H1 (cell line): ENCODE data around the gene NOTCH2NLA.
"Not testable (repeated sequence)": the region's sequence is repeated elsewhere in the genome, so short reads cannot be mapped to it uniquely, and the experiment has no call there.

Source experiments
- EP300 ChIP-seq, 2 experiments: IDR thresholded peaks; 1 replicate in 1 of 2; 2 replicates in 1 of 2; pipeline ENCODE4 v1.6.1; 2011 to 2012; ENCODE audit warnings: low read depth in 2 of 2, low read length in 2 of 2, mild to moderate bottlenecking in 2 of 2, borderline replicate concordance in 1 of 2, inconsistent platforms in 1 of 2, moderate library complexity in 1 of 2
- KDM1A ChIP-seq: fragments of 200-600, 300-600 bp; sonication (generic); IDR thresholded peaks from 2 replicates; pipeline ENCODE4 v1.7.1; 2016; ENCODE audit warnings: mild to moderate bottlenecking, low read length, borderline replicate concordance
- RAD21 ChIP-seq, 2 experiments: IDR thresholded peaks in 1 of 2; conservative IDR thresholded peaks in 1 of 2; 2 replicates each; pipeline ENCODE4 v1.6.1; 2011; ENCODE audit warnings: low read depth in 2 of 2, low read length in 2 of 2, improper control_type of control experiment in 1 of 2, inconsistent platforms in 1 of 2, mild to moderate bottlenecking in 1 of 2, moderate library complexity in 1 of 2
- RXRA ChIP-seq: IDR thresholded peaks from 2 replicates; pipeline ENCODE4 v1.6.1; 2011; ENCODE audit warnings: low read depth, mild to moderate bottlenecking, low read length, moderate library complexity; ENCODE audit not compliant: insufficient read depth
- SP1 ChIP-seq: IDR thresholded peaks from 2 replicates; pipeline ENCODE4 v1.6.1; 2011; ENCODE audit warnings: low read depth, low read length
- SP4 ChIP-seq: IDR thresholded peaks from 2 replicates; pipeline ENCODE4 v1.6.1; 2012; ENCODE audit warnings: low read length, inconsistent platforms
- SUZ12 ChIP-seq: fragments of 200-600 bp; sonication (generic); IDR thresholded peaks from 2 replicates; pipeline ENCODE4 v1.6.1; 2012; ENCODE audit warnings: mild to moderate bottlenecking, inconsistent platforms, low read length, moderate library complexity, mixed read lengths
- YY1 ChIP-seq: IDR thresholded peaks from 2 replicates; pipeline ENCODE4 v1.6.1; 2011; ENCODE audit warnings: low read depth, mild to moderate bottlenecking, low read length
- TF ChIP-seq, protein P1 (sequence below), 3 experiments: IDR thresholded peaks; 1 replicate in 2 of 3; 2 replicates in 1 of 3; pipeline versions ENCODE4 v1.5.1 to v1.6.1; 2011; ENCODE audit warnings: low read length in 3 of 3, mild to moderate bottlenecking in 3 of 3, inconsistent platforms in 2 of 3, low read depth in 1 of 3, moderate library complexity in 1 of 3; ENCODE audit not compliant: insufficient read depth in 1 of 3; ENCODE audit errors: control extremely low read depth in 1 of 3

GRCh38 chr1:146248643-146249042 lies 19.8 kb upstream of the NOTCH2NLA start:
- not testable (repeated sequence) for TF ChIP-seq SUZ12; EP300 (IDR thresholded peaks at IDR 0.05; ENCODE audit: borderline replicate concordance in 1 of 2, low read depth in 2 of 2, low read length in 2 of 2); KDM1A; YY1; RAD21 (IDR thresholded peaks at IDR 0.05 in 1 of 2, conservative IDR thresholded peaks at IDR 0.05 in 1 of 2; ENCODE audit: low read depth in 2 of 2, low read length in 2 of 2); SP4; SP1; RXRA
- TF ChIP-seq, protein P1, sequence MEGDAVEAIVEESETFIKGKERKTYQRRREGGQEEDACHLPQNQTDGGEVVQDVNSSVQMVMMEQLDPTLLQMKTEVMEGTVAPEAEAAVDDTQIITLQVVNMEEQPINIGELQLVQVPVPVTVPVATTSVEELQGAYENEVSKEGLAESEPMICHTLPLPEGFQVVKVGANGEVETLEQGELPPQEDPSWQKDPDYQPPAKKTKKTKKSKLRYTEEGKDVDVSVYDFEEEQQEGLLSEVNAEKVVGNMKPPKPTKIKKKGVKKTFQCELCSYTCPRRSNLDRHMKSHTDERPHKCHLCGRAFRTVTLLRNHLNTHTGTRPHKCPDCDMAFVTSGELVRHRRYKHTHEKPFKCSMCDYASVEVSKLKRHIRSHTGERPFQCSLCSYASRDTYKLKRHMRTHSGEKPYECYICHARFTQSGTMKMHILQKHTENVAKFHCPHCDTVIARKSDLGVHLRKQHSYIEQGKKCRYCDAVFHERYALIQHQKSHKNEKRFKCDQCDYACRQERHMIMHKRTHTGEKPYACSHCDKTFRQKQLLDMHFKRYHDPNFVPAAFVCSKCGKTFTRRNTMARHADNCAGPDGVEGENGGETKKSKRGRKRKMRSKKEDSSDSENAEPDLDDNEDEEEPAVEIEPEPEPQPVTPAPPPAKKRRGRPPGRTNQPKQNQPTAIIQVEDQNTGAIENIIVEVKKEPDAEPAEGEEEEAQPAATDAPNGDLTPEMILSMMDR (IDR thresholded peaks at IDR 0.05; ENCODE audit: control extremely low read depth in 1 of 3, insufficient read depth in 1 of 3, low read depth in 1 of 3, low read length in 3 of 3), result not testable (repeated sequence)
